Left ventricle myocardium inferior (tissue), 1 donor: Measurements from ENCODE around the gene RAB40C. TPM values are rescaled to one million over a fixed set of nuclear protein-coding genes. Genes with fewer than 3 reads are reported as not detected.

Experiments
- DNase-seq: peaks from one replicate; pipeline ENCODE4 v3.0.0-alpha.2; 2020
- H3K27ac ChIP-seq: fragments of 200-600 bp; replicated peaks from 2 replicates; pipeline ENCODE4 v1.8.0; 2021
- H3K27me3 ChIP-seq: fragments of 200-600 bp; 2 replicates; pipeline ENCODE4 v1.8.0; 2021; ENCODE audit warnings: low read depth
- H3K36me3 ChIP-seq: fragments of 200-600 bp; 2 replicates; pipeline ENCODE4 v1.8.0; 2021
- H3K4me1 ChIP-seq: fragments of 200-600 bp; 2 replicates; pipeline ENCODE4 v1.8.0; 2021
- H3K4me3 ChIP-seq: fragments of 200-600 bp; 2 replicates; pipeline ENCODE4 v1.8.0; 2021; ENCODE audit warnings: mild to moderate bottlenecking, moderate library complexity
- H3K9me3 ChIP-seq: fragments of 200-600 bp; replicated peaks from 2 replicates; pipeline ENCODE4 v1.8.0; 2021
- CTCF ChIP-seq: fragments of 200-600 bp; IDR thresholded peaks from 2 replicates; pipeline ENCODE4 v1.8.0; 2021; ENCODE audit warnings: antibody characterized with exemption, mild to moderate bottlenecking, borderline replicate concordance
- intact Hi-C: fragments of 100-400 bp; cut with micrococcal nuclease; formaldehyde crosslinking; loops from one replicate; pipeline ENCODE4 v1.11.0; 2022
- microRNA-seq: library from miRNA; unstranded; fragments of <30 nt; microRNA quantifications from one replicate; pipeline ENCODE4 v1.2.0, GENCODE V29; 2020
- total RNA-seq: library from RNA; stranded (reverse); fragmentation: NEBNext Ultra II Directional; extraction: Animal tissue kit (Norgen Biotek cat#: 25700); gene quantifications from one replicate; pipeline ENCODE4 v1.2.1, GENCODE V29; 2021
- donor health status: DM: no; HTN: yes; CAD: no; lungs with severe emphysema.

The RAB40C gene
- total RNA-seq, 1 donor from 2014 or later, result 10.3 TPM

DNA sequence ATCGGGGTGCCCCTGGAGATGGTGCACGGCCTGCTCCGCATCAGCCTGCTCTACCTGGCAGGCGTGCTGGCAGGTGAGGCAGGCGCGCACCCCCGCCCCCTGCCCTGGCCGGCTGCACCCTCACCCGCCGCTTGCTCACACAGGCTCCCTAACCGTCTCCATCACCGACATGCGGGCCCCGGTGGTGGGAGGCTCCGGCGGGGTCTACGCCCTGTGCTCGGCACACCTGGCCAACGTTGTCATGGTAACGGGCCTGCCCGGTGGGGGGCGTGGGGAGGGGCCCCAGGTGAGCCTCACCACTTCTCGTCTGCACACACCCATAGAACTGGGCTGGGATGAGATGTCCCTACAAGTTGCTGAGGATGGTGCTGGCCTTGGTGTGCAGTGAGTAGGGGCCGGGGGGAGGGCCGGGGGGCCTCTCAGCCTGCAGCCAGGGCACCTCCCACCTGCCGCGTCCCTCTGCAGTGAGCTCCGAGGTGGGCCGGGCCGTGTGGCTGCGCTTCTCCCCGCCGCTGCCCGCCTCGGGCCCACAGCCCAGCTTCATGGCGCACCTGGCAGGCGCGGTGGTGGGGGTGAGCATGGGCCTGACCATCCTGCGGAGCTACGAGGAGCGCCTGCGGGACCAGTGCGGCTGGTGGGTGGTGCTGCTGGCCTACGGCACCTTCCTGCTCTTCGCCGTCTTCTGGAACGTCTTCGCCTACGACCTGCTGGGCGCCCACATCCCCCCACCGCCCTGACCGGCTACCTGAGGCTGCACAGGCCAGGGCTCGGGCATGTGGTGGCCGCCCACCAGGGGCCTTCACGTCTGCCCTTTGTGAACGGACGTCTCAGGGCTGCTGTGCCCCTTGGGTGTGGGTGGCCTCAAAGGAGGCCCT, 87.7 kb downstream of the RAB40C start:
- H3K4me3 ChIP-seq, result no peak overlapping the region
- peaks cover 19% of the 10 kb centered on the region for H3K27me3 ChIP-seq
- intact Hi-C loops, result no loop called here
- TF ChIP-seq CTCF, result no peak
- H3K4me1 ChIP-seq, result peaks cover 61% of the 10 kb centered on the region
- H3K36me3 ChIP-seq, result peaks cover 31% of the 10 kb centered on the region
- H3K27ac ChIP-seq, result no peak overlapping the region
- no peaks in the 10 kb centered on the region for H3K9me3 ChIP-seq
- DNase-seq, result no peak

DNA sequence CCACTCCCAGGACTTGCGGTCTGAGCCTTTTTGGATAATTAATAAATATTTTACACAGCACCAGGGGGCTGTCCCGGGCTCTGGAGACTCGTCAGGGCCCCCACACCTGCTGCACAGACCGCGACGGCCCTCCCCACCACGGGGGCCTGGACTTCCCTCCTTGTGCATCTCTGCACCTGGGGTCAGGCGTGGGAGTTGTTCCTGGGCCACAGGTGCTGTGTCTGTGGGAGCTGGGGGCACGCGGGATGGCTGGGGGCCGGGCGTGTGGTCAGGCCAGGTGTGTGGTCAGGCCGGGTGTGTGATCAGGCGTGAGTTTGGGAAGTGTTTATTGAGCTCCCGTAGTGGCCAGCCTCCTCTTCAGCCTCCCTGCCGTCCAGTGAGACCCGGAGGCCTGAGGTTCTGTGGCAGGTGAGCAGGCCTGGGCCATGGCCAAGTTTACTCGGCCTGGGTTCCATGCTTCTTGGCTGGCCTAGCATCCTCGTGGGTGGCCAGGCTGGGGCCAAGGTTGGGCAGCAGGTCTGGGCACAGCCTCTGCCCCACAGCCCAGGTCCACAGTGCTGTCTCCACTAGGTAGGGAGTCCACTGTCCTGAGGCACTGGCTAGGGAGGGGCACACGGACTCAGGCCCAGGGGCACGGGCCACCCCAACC, 88.5 kb downstream of the RAB40C start:
- TF ChIP-seq CTCF, result no peak
- peaks cover 69% of the 10 kb centered on the region for H3K4me1 ChIP-seq

More for the DNA sequence above, 88.5 kb downstream of the RAB40C start:
- Histone ChIP-seq H3K27me3 (peaks cover 19% of the 10 kb centered on the region), H3K9me3 (no peaks in the 10 kb centered on the region), H3K4me3 (no peak overlapping the region), H3K27ac (no peak overlapping the region), H3K36me3 (peaks cover 31% of the 10 kb centered on the region)
- intact Hi-C loops, result no loop called here
- DNase-seq, result no peak

Small RNA genes within 50 kb of the gene (microRNA-seq; reads per million reads assigned to microRNA genes)
- not detected for gene MIR3176

Other genes starting within 250 kb of the RAB40C start
- 12.2 TPM for gene AXIN1, start 237.3 kb upstream of the RAB40C start, total RNA-seq
- 76.1 TPM for gene MRPL28, start 219.5 kb upstream of the RAB40C start, total RNA-seq
- 30.4 TPM for gene PGAP6, start 208.1 kb upstream of the RAB40C start, total RNA-seq
- gene NME4, start 192.9 kb upstream of the RAB40C start, total RNA-seq, result 101 TPM
- 8.4 TPM for gene DECR2, start 188.2 kb upstream of the RAB40C start, total RNA-seq
- gene RAB11FIP3, start 164.4 kb upstream of the RAB40C start, total RNA-seq, result 27.4 TPM
- gene CAPN15, start 62.4 kb upstream of the RAB40C start, total RNA-seq, result 17.4 TPM
- not detected for gene PRR35, start 29.7 kb upstream of the RAB40C start, total RNA-seq
- 0.11 TPM for gene NHLRC4, start 23.1 kb upstream of the RAB40C start, total RNA-seq
- gene PIGQ, start 20.1 kb upstream of the RAB40C start, total RNA-seq, result 21.4 TPM
- 0.14 TPM for gene WFIKKN1, start 40.9 kb downstream of the RAB40C start, total RNA-seq
- 49.2 TPM for gene METTL26, start 46.2 kb downstream of the RAB40C start, total RNA-seq
- gene MCRIP2, start 51.8 kb downstream of the RAB40C start, total RNA-seq, result 181 TPM
- 9.2 TPM for gene WDR90, start 59.3 kb downstream of the RAB40C start, total RNA-seq
- 90.3 TPM for gene RHOT2, start 78.1 kb downstream of the RAB40C start, total RNA-seq
- gene RHBDL1, start 85.6 kb downstream of the RAB40C start, total RNA-seq, result 2.3 TPM
- 113 TPM for gene STUB1, start 90.3 kb downstream of the RAB40C start, total RNA-seq
- 43.1 TPM for gene JMJD8, start 94.3 kb downstream of the RAB40C start, total RNA-seq
- 9.5 TPM for gene WDR24, start 100.3 kb downstream of the RAB40C start, total RNA-seq
- gene FBXL16, start 115.7 kb downstream of the RAB40C start, total RNA-seq, result 0.08 TPM
- 62.5 TPM for gene METRN, start 125.1 kb downstream of the RAB40C start, total RNA-seq
- 30.7 TPM for gene ANTKMT, start 131.1 kb downstream of the RAB40C start, total RNA-seq
- 0.49 TPM for gene CCDC78, start 136.4 kb downstream of the RAB40C start, total RNA-seq
- gene HAGHL, start 137.0 kb downstream of the RAB40C start, total RNA-seq, result 12.0 TPM
- gene CIAO3, start 150.9 kb downstream of the RAB40C start, total RNA-seq, result 30.3 TPM
- 0.91 TPM for gene MSLN, start 170.7 kb downstream of the RAB40C start, total RNA-seq
- 10.6 TPM for gene RPUSD1, start 198.3 kb downstream of the RAB40C start, total RNA-seq
- gene CHTF18, start 198.6 kb downstream of the RAB40C start, total RNA-seq, result 3.1 TPM
- gene GNG13, start 210.7 kb downstream of the RAB40C start, total RNA-seq, result not detected